Astrocyte (in vitro differentiated cells and primary cell): Measurements from ENCODE around the gene RIMBP2.

Experiments
- CTCF ChIP-seq: IDR thresholded peaks from 2 replicates; pipeline ENCODE4 v1.5.1; 2011; ENCODE audit warnings: low read depth, mild to moderate bottlenecking, inconsistent platforms, low read length, moderate library complexity; ENCODE audit not compliant: insufficient read depth
- EZH2 ChIP-seq: IDR thresholded peaks from 2 replicates; pipeline ENCODE4 v1.6.1; 2012; ENCODE audit warnings: mild to moderate bottlenecking, low read length, inconsistent platforms; ENCODE audit not compliant: insufficient read depth

GRCh38 chr12:130423991-130424857, 291.9 kb downstream of the RIMBP2 start:
- no peak for TF ChIP-seq CTCF
- no peak for TF ChIP-seq EZH2
